D721Med (cell line): ENCODE results near the gene PRKG1.

Source experiments
- DNase-seq: peaks from one replicate; pipeline ENCODE4 v3.0.0; 2011; ENCODE audit warnings: low spot score; ENCODE audit not compliant: insufficient read length
- FAIRE-seq: peaks from 2 replicates; lab custom pipeline; 2011; peaks lifted over from hg19 to GRCh38; lab: Jason Lieb, UNC
- TF ChIP-seq, protein P1 (sequence below): IDR thresholded peaks from 2 replicates; pipeline ENCODE4 v1.5.1; 2012; ENCODE audit warnings: mild to moderate bottlenecking, control low read depth; ENCODE audit not compliant: insufficient read depth; ENCODE audit errors: missing control alignments

PRKG1 gene

GRCh38 chr10:51508156-51508555 lies 433.9 kb downstream of the PRKG1 start:
- TF ChIP-seq, protein P1, sequence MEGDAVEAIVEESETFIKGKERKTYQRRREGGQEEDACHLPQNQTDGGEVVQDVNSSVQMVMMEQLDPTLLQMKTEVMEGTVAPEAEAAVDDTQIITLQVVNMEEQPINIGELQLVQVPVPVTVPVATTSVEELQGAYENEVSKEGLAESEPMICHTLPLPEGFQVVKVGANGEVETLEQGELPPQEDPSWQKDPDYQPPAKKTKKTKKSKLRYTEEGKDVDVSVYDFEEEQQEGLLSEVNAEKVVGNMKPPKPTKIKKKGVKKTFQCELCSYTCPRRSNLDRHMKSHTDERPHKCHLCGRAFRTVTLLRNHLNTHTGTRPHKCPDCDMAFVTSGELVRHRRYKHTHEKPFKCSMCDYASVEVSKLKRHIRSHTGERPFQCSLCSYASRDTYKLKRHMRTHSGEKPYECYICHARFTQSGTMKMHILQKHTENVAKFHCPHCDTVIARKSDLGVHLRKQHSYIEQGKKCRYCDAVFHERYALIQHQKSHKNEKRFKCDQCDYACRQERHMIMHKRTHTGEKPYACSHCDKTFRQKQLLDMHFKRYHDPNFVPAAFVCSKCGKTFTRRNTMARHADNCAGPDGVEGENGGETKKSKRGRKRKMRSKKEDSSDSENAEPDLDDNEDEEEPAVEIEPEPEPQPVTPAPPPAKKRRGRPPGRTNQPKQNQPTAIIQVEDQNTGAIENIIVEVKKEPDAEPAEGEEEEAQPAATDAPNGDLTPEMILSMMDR = no peak
- FAIRE-seq (no peak), DNase-seq (no peak)

- TF ChIP-seq, protein P1 = no peak
- DNase-seq (no peak), FAIRE-seq (no peak)
Observed at GRCh38 chr10:51510231-51510630, 435.9 kb downstream of the PRKG1 start.

GRCh38 chr10:51521605-51522004 lies 447.3 kb downstream of the PRKG1 start:
- TF ChIP-seq, protein P1 = no peak
- FAIRE-seq (no peak), DNase-seq (no peak)

DNA sequence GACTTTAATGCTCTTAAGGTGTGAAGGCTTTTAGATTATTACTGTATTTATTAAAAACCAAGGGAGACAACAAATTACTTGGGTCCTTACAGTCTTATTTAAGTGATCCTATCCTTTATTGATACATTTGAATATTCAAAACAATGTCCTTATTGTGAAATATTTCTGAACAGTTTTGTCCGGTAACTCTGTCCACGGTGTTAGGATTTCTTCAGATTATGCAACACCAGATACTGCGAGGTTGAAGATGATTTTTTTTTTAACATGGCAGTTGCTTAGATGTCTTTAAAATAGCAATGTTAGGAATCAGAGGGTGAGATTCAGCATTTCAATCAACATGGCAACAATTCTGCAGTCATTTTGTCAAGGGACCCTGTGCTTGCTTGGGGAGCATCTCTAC lies 448.6 kb downstream of the PRKG1 start:
- DNase-seq (no peak), FAIRE-seq (no peak)
- TF ChIP-seq, protein P1 = no peak

DNA sequence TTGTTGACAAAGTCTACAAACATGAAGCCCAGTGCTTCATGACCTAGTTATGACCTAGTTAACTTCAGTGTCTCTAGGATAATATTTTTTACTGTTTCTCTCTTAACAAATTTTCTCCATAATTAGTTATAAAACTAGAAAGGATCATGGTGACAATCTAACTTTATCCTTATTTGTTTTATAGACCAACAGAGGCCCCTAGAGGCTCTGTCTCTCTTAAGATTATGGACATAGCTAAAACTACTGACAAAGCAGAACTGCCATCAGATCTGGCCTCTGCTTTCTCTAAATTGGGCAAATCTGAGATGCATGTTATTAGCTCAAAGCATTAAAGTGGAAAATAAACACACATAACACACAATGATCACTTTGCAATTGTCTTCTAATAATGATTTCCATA lies 449.2 kb downstream of the PRKG1 start:
- DNase-seq (no peak), FAIRE-seq (no peak)
- TF ChIP-seq, protein P1 = no peak

DNA sequence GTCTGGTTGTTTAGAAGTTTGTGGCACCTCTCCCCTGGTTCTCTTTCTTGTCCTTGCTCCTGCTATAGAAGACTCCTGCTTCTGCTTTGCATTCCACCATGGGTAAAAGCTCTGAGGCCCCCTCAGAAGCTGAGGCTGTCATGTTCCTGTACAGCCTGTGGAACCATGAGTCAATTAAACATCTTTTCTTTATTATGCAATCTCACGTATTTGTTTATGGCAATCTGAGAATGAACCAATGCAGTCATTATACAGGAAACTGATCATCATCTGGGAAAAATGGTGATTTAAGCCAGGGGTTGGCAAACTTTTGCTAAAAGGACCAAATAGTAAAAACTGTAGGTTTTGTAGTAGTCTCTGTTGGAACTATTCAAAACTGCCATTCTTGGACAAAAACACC lies 449.8 kb downstream of the PRKG1 start:
- TF ChIP-seq, protein P1 = no peak
- FAIRE-seq = no peak
- DNase-seq = no peak

DNA sequence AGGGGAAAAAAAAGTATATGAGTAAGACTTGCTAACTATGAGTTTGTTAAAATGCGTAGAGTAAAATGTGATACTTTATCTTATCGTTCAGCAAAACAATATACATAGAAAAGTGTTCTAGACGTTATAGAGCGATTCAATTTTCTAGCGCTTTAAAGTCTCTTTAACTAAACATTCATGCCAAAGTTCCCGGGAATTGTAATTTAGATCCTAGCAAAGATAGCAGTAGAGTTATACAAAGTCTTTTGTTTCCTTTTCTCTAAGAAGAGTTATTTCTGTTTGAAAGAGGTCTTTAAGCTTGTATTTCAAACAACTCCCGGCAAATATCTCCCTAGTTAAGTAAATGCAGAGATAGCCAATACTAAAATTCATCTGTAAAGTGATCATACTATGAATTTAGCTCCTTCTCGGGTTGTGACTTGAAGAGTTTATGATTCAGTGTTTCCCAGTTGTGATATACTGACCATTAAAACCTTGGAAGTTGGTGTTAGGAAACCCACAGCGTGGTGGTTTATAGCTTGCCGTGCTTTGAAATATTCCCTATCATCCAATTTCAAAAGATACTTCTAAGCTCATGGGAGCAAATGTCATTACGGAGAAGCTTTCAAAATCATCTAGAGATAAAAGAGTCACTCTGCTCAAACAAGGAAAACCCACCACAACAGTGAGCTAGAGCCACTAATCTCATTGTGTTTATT lies 453.4 kb downstream of the PRKG1 start:
- DNase-seq = no peak
- no peak for FAIRE-seq
- TF ChIP-seq, protein P1 = no peak
